H1 (cell line): Measurements from ENCODE around the gene GABRR2. TPM values are rescaled to one million over a fixed set of nuclear protein-coding genes. Genes with fewer than 3 reads are reported as not detected.

Experiments
- CTCF ChIA-PET: fragments of 300-600 bp; sonication (Branson Sonifier 250); formaldehyde crosslinking; loops from one replicate; lab custom pipeline; 2021; ENCODE audit not compliant: partially characterized antibody; lab: Charles Lee
- POLR2A ChIA-PET: fragments of 300-600 bp; sonication (Branson Sonifier 250); formaldehyde crosslinking; loops from one replicate; lab custom pipeline; 2021; ENCODE audit warnings: inconsistent platforms; ENCODE audit not compliant: partially characterized antibody; lab: Charles Lee
- DNase-seq, 2 experiments: peaks; one replicate each; pipeline versions ENCODE4 v3.0.0 to v3.0.0-alpha.2; 2010 to 2022; ENCODE audit warnings: low spot score in 2 of 2, low read depth in 1 of 2, mixed read lengths in 1 of 2
- FAIRE-seq: peaks from 2 replicates; lab custom pipeline; 2011; peaks lifted over from hg19 to GRCh38; lab: Jason Lieb, UNC
- H2AFZ ChIP-seq: 2 replicates; pipeline ENCODE4 v1.8.1; 2012; ENCODE audit warnings: low read length, inconsistent platforms
- H2AK5ac ChIP-seq: 2 replicates; pipeline ENCODE4 v1.6.1; 2013; ENCODE audit warnings: low read depth, low read length
- H2BK120ac ChIP-seq: replicated peaks from 2 replicates; pipeline ENCODE3; 2013; ENCODE audit warnings: low read depth, low read length, inconsistent platforms
- H2BK12ac ChIP-seq: 2 replicates; pipeline ENCODE4 v1.6.1; 2013; ENCODE audit warnings: low read depth, low read length
- H2BK15ac ChIP-seq: 2 replicates; pipeline ENCODE4 v1.6.1; 2013; ENCODE audit warnings: low read length
- H2BK20ac ChIP-seq: 2 replicates; pipeline ENCODE4 v1.6.1; 2013; ENCODE audit warnings: low read length
- H2BK5ac ChIP-seq: 2 replicates; pipeline ENCODE4 v1.6.1; 2013; ENCODE audit warnings: low read depth, low read length
- H3K14ac ChIP-seq: 2 replicates; pipeline ENCODE4 v1.6.1; 2013; ENCODE audit warnings: inconsistent platforms; ENCODE audit not compliant: insufficient read length
- H3K18ac ChIP-seq: 2 replicates; pipeline ENCODE4 v1.6.1; 2013; ENCODE audit warnings: low read length; ENCODE audit errors: extremely low read depth
- H3K23ac ChIP-seq: 2 replicates; pipeline ENCODE4 v1.6.1; 2013; ENCODE audit warnings: inconsistent platforms; ENCODE audit not compliant: insufficient read length
- H3K23me2 ChIP-seq: 2 replicates; pipeline ENCODE4 v1.6.1; 2013; ENCODE audit warnings: low read depth, low read length
- H3K27ac ChIP-seq: 2 replicates; pipeline ENCODE4 v1.6.1; 2011; ENCODE audit warnings: low read depth, low read length, inconsistent platforms
- H3K27me3 ChIP-seq, 4 experiments: replicated peaks in 1 of 4; 1 replicate in 1 of 4; 2 replicates in 3 of 4; pipeline versions ENCODE4 v1.6.1 to v1.8.1; 2011 to 2013; ENCODE audit warnings: low read length in 3 of 4, mild to moderate bottlenecking in 3 of 4, inconsistent platforms in 2 of 4, mixed read lengths in 2 of 4, moderate library complexity in 1 of 4; ENCODE audit not compliant: control insufficient read depth in 3 of 4, insufficient read depth in 3 of 4; ENCODE audit errors: extremely low read depth in 1 of 4
- H3K36me3 ChIP-seq, 4 experiments: 2 replicates each; pipeline versions ENCODE4 v1.6.1 to v1.8.1; 2011 to 2013; ENCODE audit warnings: mild to moderate bottlenecking in 4 of 4, low read length in 3 of 4, moderate library complexity in 2 of 4, control low read depth in 1 of 4, inconsistent platforms in 1 of 4; ENCODE audit not compliant: insufficient read depth in 4 of 4, control insufficient read depth in 2 of 4
- H3K4ac ChIP-seq: replicated peaks from 2 replicates; pipeline ENCODE3; 2013; ENCODE audit warnings: low read length, low read depth, mixed read lengths, inconsistent platforms; ENCODE audit not compliant: insufficient read length
- H3K4me1 ChIP-seq, 4 experiments: replicated peaks in 1 of 4; 1 replicate in 1 of 4; 2 replicates in 3 of 4; pipeline versions ENCODE4 v1.6.1 to v1.8.1; 2011 to 2013; ENCODE audit warnings: low read length in 3 of 4, inconsistent platforms in 2 of 4, mixed read lengths in 1 of 4; ENCODE audit not compliant: insufficient read depth in 4 of 4, control insufficient read depth in 3 of 4
- H3K4me2 ChIP-seq, 2 experiments: 2 replicates each; pipeline versions ENCODE4 v1.6.1 to v1.8.1; 2011 to 2013; ENCODE audit warnings: low read depth in 2 of 2, low read length in 2 of 2, control low read depth in 1 of 2, inconsistent platforms in 1 of 2, mild to moderate bottlenecking in 1 of 2; ENCODE audit not compliant: insufficient read depth in 1 of 2
- H3K4me3 ChIP-seq, 4 experiments: fragments of 200-600, 300-600 bp in 1 of 4; sonication (generic), shearing (Covaris generic), sonication (Bioruptor Twin) in 1 of 4; 2 replicates each; pipeline versions ENCODE4 v1.5.1 to v1.8.1; 2011 to 2016; ENCODE audit warnings: low read length in 4 of 4, low read depth in 3 of 4, control low read depth in 2 of 4, inconsistent platforms in 2 of 4, mild to moderate bottlenecking in 2 of 4, mixed read lengths in 1 of 4, moderate library complexity in 1 of 4; ENCODE audit not compliant: insufficient read depth in 2 of 4; ENCODE audit errors: extremely low read depth in 1 of 4
- H3K56ac ChIP-seq: replicated peaks from 2 replicates; pipeline ENCODE3; 2013; ENCODE audit warnings: low read depth, mild to moderate bottlenecking, mixed read lengths, low read length, inconsistent platforms; ENCODE audit not compliant: insufficient read length
- H3K79me1 ChIP-seq: 2 replicates; pipeline ENCODE4 v1.6.1; 2013; ENCODE audit warnings: low read depth, low read length, control low read depth
- H3K79me2 ChIP-seq, 2 experiments: 2 replicates each; pipeline versions ENCODE4 v1.6.1 to v1.8.1; 2012 to 2013; ENCODE audit warnings: low read length in 2 of 2, mild to moderate bottlenecking in 2 of 2, inconsistent platforms in 1 of 2; ENCODE audit not compliant: insufficient read depth in 2 of 2, control insufficient read depth in 1 of 2
- H3K9ac ChIP-seq, 4 experiments: replicated peaks in 1 of 4; 1 replicate in 1 of 4; 2 replicates in 3 of 4; pipeline versions ENCODE4 v1.6.1 to v1.8.1; 2011 to 2013; ENCODE audit warnings: low read depth in 3 of 4, low read length in 3 of 4, control low read depth in 2 of 4, mild to moderate bottlenecking in 2 of 4, moderate library complexity in 2 of 4, inconsistent platforms in 1 of 4; ENCODE audit errors: extremely low read depth in 1 of 4
- H3K9me3 ChIP-seq, 2 experiments: 2 replicates each; pipeline versions ENCODE4 v1.6.1 to v1.8.1; 2012 to 2013; ENCODE audit warnings: mild to moderate bottlenecking in 2 of 2, moderate library complexity in 2 of 2, control low read depth in 1 of 2, inconsistent platforms in 1 of 2, low read depth in 1 of 2, low read length in 1 of 2, mixed read lengths in 1 of 2; ENCODE audit not compliant: insufficient read depth in 2 of 2
- H4K20me1 ChIP-seq, 2 experiments: replicated peaks in 1 of 2; 2 replicates each; pipeline versions ENCODE3 to v1.8.1; 2011 to 2013; ENCODE audit warnings: inconsistent platforms in 2 of 2, low read length in 2 of 2, mild to moderate bottlenecking in 1 of 2; ENCODE audit not compliant: insufficient read depth in 2 of 2, control insufficient read depth in 1 of 2
- H4K5ac ChIP-seq: 2 replicates; pipeline ENCODE4 v1.6.1; 2013; ENCODE audit warnings: low read length, low read depth, mixed read lengths, inconsistent platforms; ENCODE audit not compliant: insufficient read length
- H4K8ac ChIP-seq: 2 replicates; pipeline ENCODE4 v1.8.0; 2013; ENCODE audit warnings: mild to moderate bottlenecking, moderate library complexity, low read length, inconsistent platforms; ENCODE audit not compliant: insufficient read depth; ENCODE audit errors: extremely low read depth
- H4K91ac ChIP-seq: replicated peaks from 2 replicates; pipeline ENCODE3; 2013; ENCODE audit warnings: low read length, mixed read lengths, inconsistent platforms; ENCODE audit not compliant: insufficient read length
- BACH1 ChIP-seq: IDR thresholded peaks from 2 replicates; pipeline ENCODE4 v1.6.1; 2012; ENCODE audit warnings: low read length, improper control_type of control experiment
- CHD1 ChIP-seq: IDR thresholded peaks from 2 replicates; pipeline ENCODE4 v1.6.1; 2012; ENCODE audit warnings: low read depth, low read length, improper control_type of control experiment
- MAFK ChIP-seq: IDR thresholded peaks from 2 replicates; pipeline ENCODE4 v1.6.1; 2012; ENCODE audit warnings: low read depth, mild to moderate bottlenecking, improper control_type of control experiment, low read length
- RBBP5 ChIP-seq: IDR thresholded peaks from 2 replicates; pipeline ENCODE4 v1.7.1; 2012; ENCODE audit warnings: low read depth, mild to moderate bottlenecking, inconsistent platforms, low read length, moderate library complexity, borderline replicate concordance
- RFX5 ChIP-seq: IDR thresholded peaks from 2 replicates; pipeline ENCODE4 v1.6.1; 2011; ENCODE audit warnings: low read depth, low read length, improper control_type of control experiment, borderline replicate concordance
- SP1 ChIP-seq: IDR thresholded peaks from 2 replicates; pipeline ENCODE4 v1.6.1; 2011; ENCODE audit warnings: low read depth, low read length
- SP4 ChIP-seq: IDR thresholded peaks from 2 replicates; pipeline ENCODE4 v1.6.1; 2012; ENCODE audit warnings: low read length, inconsistent platforms
- WGBS, 2 experiments: shearing (Covaris generic) in 1 of 2; methylation state at CpG; one replicate each; pipeline versions ENCODE4 v1.1.6 to v1.1.7; 2013 to 2015; ENCODE audit warnings: low lambda C conversion rate in 2 of 2, mixed read lengths in 2 of 2, inconsistent platforms in 1 of 2, low coverage in 1 of 2, missing lambda C conversion rate in 1 of 2; ENCODE audit not compliant: insufficient replicate concordance in 2 of 2, insufficient coverage in 1 of 2, insufficient read length in 1 of 2; ENCODE audit errors: extremely low coverage in 1 of 2, missing lambda C conversion rate in 1 of 2; 5-methylcytosine and 5-hydroxymethylcytosine counted together
- polyA plus RNA-seq, 7 experiments: library from polyadenylated mRNA; depleted of rRNA in 3 of 7; stranded (reverse) in 5 of 7; unstranded in 2 of 7; fragments of >200 nt in 5 of 7; fragments of 200-250 nt in 2 of 7; gene quantifications; 1 replicate in 5 of 7; 2 replicates in 1 of 7; 4 replicates in 1 of 7; pipeline versions ENCODE4 v1.2.1 to v1.2.3, GENCODE V29; 2011 to 2013; ENCODE audit warnings: missing spikeins in 2 of 7, mixed read lengths in 2 of 7
- total RNA-seq: library from RNA; stranded (reverse); fragmentation: NEBNext Ultra II Directional; extraction: Animal tissue kit (Norgen Biotek cat#: 25700); gene quantifications from 2 replicates; pipeline ENCODE4 v1.2.1, GENCODE V29; 2021
- TF ChIP-seq, protein P1 (sequence below), 3 experiments: IDR thresholded peaks; 1 replicate in 2 of 3; 2 replicates in 1 of 3; pipeline versions ENCODE4 v1.5.1 to v1.6.1; 2011; ENCODE audit warnings: low read length in 3 of 3, mild to moderate bottlenecking in 3 of 3, inconsistent platforms in 2 of 3, low read depth in 1 of 3, moderate library complexity in 1 of 3; ENCODE audit not compliant: insufficient read depth in 1 of 3; ENCODE audit errors: control extremely low read depth in 1 of 3
- TF ChIP-seq, protein P2 (sequence below): IDR thresholded peaks from 2 replicates; pipeline ENCODE4 v1.6.1; 2012; ENCODE audit warnings: low read length, inconsistent platforms

Gene GABRR2
- total and polyA plus RNA-seq, 2 of the 8 experiments (the other 6 are each of a cell fraction or from before 2014, with no cell fraction given): not detected

DNA sequence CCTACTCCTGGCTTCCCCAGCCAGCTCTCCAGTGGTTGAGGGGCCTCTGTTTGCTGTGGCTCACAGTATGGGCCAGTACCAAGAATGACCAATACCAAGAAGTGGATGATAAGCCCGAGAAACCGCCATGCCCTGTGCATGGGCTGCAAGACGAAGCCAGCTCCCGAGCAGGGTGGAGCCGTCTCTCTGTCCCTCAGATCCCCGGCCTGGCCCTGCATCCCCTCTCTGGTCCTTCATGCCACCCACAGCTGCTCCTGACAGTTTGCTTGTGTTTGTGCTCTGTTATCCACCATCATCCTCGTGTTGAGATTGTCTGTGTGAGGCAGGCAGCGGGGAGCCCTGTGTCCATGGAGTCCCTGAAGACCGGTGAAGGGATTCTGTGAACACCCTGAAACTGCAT, 36.1 kb downstream of the GABRR2 start:
- Histone ChIP-seq H3K18ac (no peak overlapping the region), H3K9me3 (no peaks in the 10 kb centered on the region), H3K4ac (no peak overlapping the region), H3K27me3 (peaks cover 0 to 1% (median 0%) of the 10 kb centered on the region in 4 experiments; a peak in 1 of 7 replicates), H3K56ac (no peak overlapping the region), H2BK120ac (no peak overlapping the region), H2BK15ac (no peak overlapping the region), H4K20me1 (no peaks in the 10 kb centered on the region), H3K23ac (no peak overlapping the region), H3K79me1 (no peaks in the 10 kb centered on the region), H3K79me2 (no peaks in the 10 kb centered on the region), H3K4me3 (no peak overlapping the region), H3K9ac (no peak overlapping the region), H2AFZ (no peak overlapping the region), H2BK5ac (no peak overlapping the region), H3K14ac (no peak overlapping the region), H3K27ac (no peak overlapping the region), H2BK12ac (no peak overlapping the region; the same call in 1 of the 2 replicates), H4K8ac (no peak overlapping the region; the same call in 1 of the 2 replicates), H3K4me1 (no peaks in the 10 kb centered on the region), H3K36me3 (no peaks in the 10 kb centered on the region), H2BK20ac (no peak overlapping the region), H4K5ac (no peak overlapping the region), H3K4me2 (no peak overlapping the region), H3K23me2 (no peaks in the 10 kb centered on the region), H2AK5ac (no peak overlapping the region), H4K91ac (no peak overlapping the region)
- ChIA-PET POLR2A (no interaction called here), CTCF (interaction anchor here (1.6 to 1.7 kb wide), 3 partner anchors 9 to 97 kb away, joined by 4 to 6 read pairs (median 5); no protein-coding TSS in a partner anchor)
- FAIRE-seq: no peak
- 96% methylated on average over 9 of the region's 9 CpGs; no CpG with 5 or more reads in 1 of the 2 experiments for WGBS, 2 experiments
- no peak for DNase-seq
- TF ChIP-seq BACH1 (no peak), MAFK (no peak), RFX5 (no peak), RBBP5 (no peak), SP1 (no peak), SP4 (no peak), CHD1 (no peak)
- TF ChIP-seq, protein P1, sequence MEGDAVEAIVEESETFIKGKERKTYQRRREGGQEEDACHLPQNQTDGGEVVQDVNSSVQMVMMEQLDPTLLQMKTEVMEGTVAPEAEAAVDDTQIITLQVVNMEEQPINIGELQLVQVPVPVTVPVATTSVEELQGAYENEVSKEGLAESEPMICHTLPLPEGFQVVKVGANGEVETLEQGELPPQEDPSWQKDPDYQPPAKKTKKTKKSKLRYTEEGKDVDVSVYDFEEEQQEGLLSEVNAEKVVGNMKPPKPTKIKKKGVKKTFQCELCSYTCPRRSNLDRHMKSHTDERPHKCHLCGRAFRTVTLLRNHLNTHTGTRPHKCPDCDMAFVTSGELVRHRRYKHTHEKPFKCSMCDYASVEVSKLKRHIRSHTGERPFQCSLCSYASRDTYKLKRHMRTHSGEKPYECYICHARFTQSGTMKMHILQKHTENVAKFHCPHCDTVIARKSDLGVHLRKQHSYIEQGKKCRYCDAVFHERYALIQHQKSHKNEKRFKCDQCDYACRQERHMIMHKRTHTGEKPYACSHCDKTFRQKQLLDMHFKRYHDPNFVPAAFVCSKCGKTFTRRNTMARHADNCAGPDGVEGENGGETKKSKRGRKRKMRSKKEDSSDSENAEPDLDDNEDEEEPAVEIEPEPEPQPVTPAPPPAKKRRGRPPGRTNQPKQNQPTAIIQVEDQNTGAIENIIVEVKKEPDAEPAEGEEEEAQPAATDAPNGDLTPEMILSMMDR (IDR thresholded peaks at IDR 0.05; ENCODE audit: control extremely low read depth in 1 of 3, insufficient read depth in 1 of 3, low read depth in 1 of 3, low read length in 3 of 3): no peak
- TF ChIP-seq, protein P2, sequence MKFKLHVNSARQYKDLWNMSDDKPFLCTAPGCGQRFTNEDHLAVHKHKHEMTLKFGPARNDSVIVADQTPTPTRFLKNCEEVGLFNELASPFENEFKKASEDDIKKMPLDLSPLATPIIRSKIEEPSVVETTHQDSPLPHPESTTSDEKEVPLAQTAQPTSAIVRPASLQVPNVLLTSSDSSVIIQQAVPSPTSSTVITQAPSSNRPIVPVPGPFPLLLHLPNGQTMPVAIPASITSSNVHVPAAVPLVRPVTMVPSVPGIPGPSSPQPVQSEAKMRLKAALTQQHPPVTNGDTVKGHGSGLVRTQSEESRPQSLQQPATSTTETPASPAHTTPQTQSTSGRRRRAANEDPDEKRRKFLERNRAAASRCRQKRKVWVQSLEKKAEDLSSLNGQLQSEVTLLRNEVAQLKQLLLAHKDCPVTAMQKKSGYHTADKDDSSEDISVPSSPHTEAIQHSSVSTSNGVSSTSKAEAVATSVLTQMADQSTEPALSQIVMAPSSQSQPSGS: no peak
